ENCODE measurements around the gene DIP2A.

- TF ChIP-seq CTCF (IDR thresholded peaks at IDR 0.05) (no peak), POLR2AphosphoS5 (IDR thresholded peaks at IDR 0.05) (no peak)
These were observed 45.4 kb upstream of the DIP2A start for GRCh38 chr21:46413365-46413696.

Measured in suprapubic skin (tissue), 3 donors.